Neuron (in vitro differentiated cells): ENCODE data around the gene HES1.
"Not testable (repeated sequence)": the region's sequence is repeated elsewhere in the genome, so short reads cannot be mapped to it uniquely, and the experiment has no call there.

ENCODE experiments used
- H2AFZ ChIP-seq: one replicate; pipeline ENCODE4 v1.6.1; 2013; ENCODE audit warnings: low read depth, mild to moderate bottlenecking, inconsistent platforms, low read length, moderate library complexity
- H3K27me3 ChIP-seq: one replicate; pipeline ENCODE4 v1.6.1; 2013; ENCODE audit warnings: low read length; ENCODE audit not compliant: insufficient read depth
- H3K36me3 ChIP-seq: one replicate; pipeline ENCODE4 v1.6.1; 2013; ENCODE audit warnings: low read length; ENCODE audit not compliant: insufficient read depth
- H3K4me1 ChIP-seq: one replicate; pipeline ENCODE4 v1.6.1; 2013; ENCODE audit warnings: low read length; ENCODE audit not compliant: insufficient read depth
- H3K4me3 ChIP-seq: 2 replicates; pipeline ENCODE4 v1.5.1; 2013; ENCODE audit warnings: mild to moderate bottlenecking, low read length, moderate library complexity
- H3K9me3 ChIP-seq: one replicate; pipeline ENCODE4 v1.6.1; 2013; ENCODE audit warnings: low read length

Gene HES1

GRCh38 chr3:194135806-194136518 is at the start of gene HES1:
Gene HES1, plus strand, starts transcription at chr3:194136148. Its CDS starts 233 bp downstream, at chr3:194136381.
- no peaks in the 10 kb centered on the region for H3K9me3 ChIP-seq
- H3K4me1 ChIP-seq = peaks cover 64% of the 10 kb centered on the region
- H3K36me3 ChIP-seq = peaks cover 4% of the 10 kb centered on the region
- peak within 1 kb of the TSS; percentile 88 for H3K4me3 ChIP-seq
- H3K27me3 ChIP-seq = peaks cover 20% of the 10 kb centered on the region
- H2AFZ ChIP-seq = peak within 1 kb of the TSS; percentile 69

- Histone ChIP-seq H3K36me3 (no peaks in the 10 kb centered on the region), H2AFZ (no peak overlapping the region), H3K9me3 (no peaks in the 10 kb centered on the region), H3K4me3 (no peak overlapping the region), H3K4me1 (peaks cover 24% of the 10 kb centered on the region), H3K27me3 (peaks cover 17% of the 10 kb centered on the region)
Measured at GRCh38 chr3:194086388-194087075, 49.4 kb upstream of the HES1 start.

GRCh38 chr3:194087280-194087679 is 48.7 kb upstream of the HES1 start:
- no peaks in the 10 kb centered on the region for H3K9me3 ChIP-seq
- H2AFZ ChIP-seq = no peak overlapping the region
- no peaks in the 10 kb centered on the region for H3K36me3 ChIP-seq
- H3K4me3 ChIP-seq = no peak overlapping the region
- peaks cover 24% of the 10 kb centered on the region for H3K4me1 ChIP-seq
- peaks cover 11% of the 10 kb centered on the region for H3K27me3 ChIP-seq

- Histone ChIP-seq H3K4me3 (no peak overlapping the region), H3K36me3 (no peaks in the 10 kb centered on the region), H3K27me3 (peaks cover 3% of the 10 kb centered on the region), H2AFZ (no peak overlapping the region), H3K9me3 (no peaks in the 10 kb centered on the region), H3K4me1 (peaks cover 29% of the 10 kb centered on the region)
Measured at GRCh38 chr3:194087995-194088855, 47.7 kb upstream of the HES1 start.

- Histone ChIP-seq H3K36me3 (no peaks in the 10 kb centered on the region), H3K4me3 (no peak overlapping the region), H3K27me3 (peaks cover 3% of the 10 kb centered on the region), H3K9me3 (no peaks in the 10 kb centered on the region), H3K4me1 (peaks cover 29% of the 10 kb centered on the region), H2AFZ (peak overlapping the region; percentile 15)
Measured at GRCh38 chr3:194089357-194090177, 46.4 kb upstream of the HES1 start.

GRCh38 chr3:194090178-194090555 is 45.8 kb upstream of the HES1 start:
- H3K4me1 ChIP-seq = peaks cover 29% of the 10 kb centered on the region
- H3K27me3 ChIP-seq, H3K9me3 ChIP-seq, H2AFZ ChIP-seq, H3K4me3 ChIP-seq, H3K36me3 ChIP-seq: not testable (repeated sequence)

GRCh38 chr3:194090716-194091115 is 45.2 kb upstream of the HES1 start:
- no peaks in the 10 kb centered on the region for H3K9me3 ChIP-seq
- peaks cover 29% of the 10 kb centered on the region for H3K4me1 ChIP-seq
- H3K36me3 ChIP-seq = no peaks in the 10 kb centered on the region
- H3K4me3 ChIP-seq = no peak overlapping the region
- H3K27me3 ChIP-seq = peaks cover 3% of the 10 kb centered on the region
- H2AFZ ChIP-seq = no peak overlapping the region

- Histone ChIP-seq H3K4me3 (no peak overlapping the region), H3K27me3 (peaks cover 3% of the 10 kb centered on the region), H3K36me3 (no peaks in the 10 kb centered on the region), H3K4me1 (peaks cover 28% of the 10 kb centered on the region), H3K9me3 (no peaks in the 10 kb centered on the region), H2AFZ (no peak overlapping the region)
Measured at GRCh38 chr3:194091141-194091540, 44.8 kb upstream of the HES1 start.

GRCh38 chr3:194091897-194092296 is 44.1 kb upstream of the HES1 start:
- peaks cover 21% of the 10 kb centered on the region for H3K4me1 ChIP-seq
- H3K4me3 ChIP-seq, H3K9me3 ChIP-seq, H3K27me3 ChIP-seq, H2AFZ ChIP-seq, H3K36me3 ChIP-seq: not testable (repeated sequence)

GRCh38 chr3:194092881-194093301 is 43.1 kb upstream of the HES1 start:
- Histone ChIP-seq H3K4me1 (peaks cover 20% of the 10 kb centered on the region), H3K4me3 (no peak overlapping the region), H3K9me3 (no peaks in the 10 kb centered on the region), H3K27me3 (peaks cover 10% of the 10 kb centered on the region), H3K36me3 (no peaks in the 10 kb centered on the region), H2AFZ (no peak overlapping the region)

- peaks cover 17% of the 10 kb centered on the region for H3K27me3 ChIP-seq
- peaks cover 25% of the 10 kb centered on the region for H3K4me1 ChIP-seq
- H2AFZ ChIP-seq = no peak overlapping the region
- H3K36me3 ChIP-seq = no peaks in the 10 kb centered on the region
- no peaks in the 10 kb centered on the region for H3K9me3 ChIP-seq
- no peak overlapping the region for H3K4me3 ChIP-seq
Measured at GRCh38 chr3:194093842-194094241, 42.1 kb upstream of the HES1 start.

GRCh38 chr3:194095464-194095863 is 40.5 kb upstream of the HES1 start:
- H3K4me1 ChIP-seq = peaks cover 17% of the 10 kb centered on the region
- H2AFZ ChIP-seq = no peak overlapping the region
- no peaks in the 10 kb centered on the region for H3K36me3 ChIP-seq
- no peaks in the 10 kb centered on the region for H3K9me3 ChIP-seq
- peaks cover 25% of the 10 kb centered on the region for H3K27me3 ChIP-seq
- no peak overlapping the region for H3K4me3 ChIP-seq
